SK-N-SH (cell line): ENCODE results near the gene HLA-DPA1. TPM values are rescaled to one million over a fixed set of nuclear protein-coding genes. Genes with fewer than 3 reads are reported as not detected.

Experiments
- CTCF ChIA-PET: fragments of 300-600, 350-600 bp; formaldehyde crosslinking; extraction: SDS; loops from one replicate; lab custom pipeline; 2021; lab: Yijun Ruan, JAX
- POLR2A ChIA-PET: fragments of 350-600 bp; sonication (Branson Sonifier 250); formaldehyde crosslinking; extraction: SDS; loops from one replicate; lab custom pipeline; 2020; ENCODE audit warnings: antibody characterized with exemption, inconsistent platforms; lab: Yijun Ruan, JAX
- DNase-seq: peaks from one replicate; pipeline ENCODE4 v3.0.0; 2012
- H2AFZ ChIP-seq: fragments of 200-600 bp; sonication (generic); 2 replicates; pipeline ENCODE4 v1.8.1; 2016; ENCODE audit warnings: antibody characterized with exemption, mild to moderate bottlenecking, low read depth
- H3F3A ChIP-seq: fragments of 200-600 bp; sonication (generic); replicated peaks from 2 replicates; pipeline ENCODE3; 2016; ENCODE audit warnings: antibody characterized with exemption, mild to moderate bottlenecking; ENCODE audit not compliant: insufficient read depth
- H3K27ac ChIP-seq, 2 experiments: fragments of 200-500 bp in 1 of 2; fragments of 200-600 bp in 1 of 2; sonication (Bioruptor generic) in 1 of 2; sonication (generic), shearing (Covaris generic) in 1 of 2; 2 replicates each; pipeline versions ENCODE4 v1.5.1 to v1.6.1; 2014 to 2016; ENCODE audit warnings: low read depth in 2 of 2, inconsistent platforms in 1 of 2, low read length in 1 of 2, mild to moderate bottlenecking in 1 of 2, mixed read lengths in 1 of 2
- H3K27me3 ChIP-seq: fragments of 200-600 bp; sonication (generic), shearing (Covaris generic); 2 replicates; pipeline ENCODE4 v1.6.1; 2016; ENCODE audit warnings: mixed run types; ENCODE audit not compliant: insufficient read depth
- H3K36me3 ChIP-seq, 2 experiments: fragments of 200-500 bp in 1 of 2; fragments of 200-600 bp in 1 of 2; sonication (Bioruptor generic) in 1 of 2; sonication (generic) in 1 of 2; replicated peaks in 1 of 2; 2 replicates each; pipeline versions ENCODE3 to v1.5.1; 2014 to 2016; ENCODE audit warnings: low read length in 1 of 2, mild to moderate bottlenecking in 1 of 2; ENCODE audit not compliant: insufficient read depth in 2 of 2, control insufficient read depth in 1 of 2
- H3K4me1 ChIP-seq, 2 experiments: fragments of 200-500 bp in 1 of 2; fragments of 200-600 bp in 1 of 2; sonication (Bioruptor generic) in 1 of 2; sonication (generic), shearing (Covaris generic) in 1 of 2; 2 replicates each; pipeline versions ENCODE4 v1.5.1 to v1.6.1; 2014 to 2016; ENCODE audit warnings: low read depth in 1 of 2, low read length in 1 of 2, mixed run types in 1 of 2; ENCODE audit not compliant: insufficient read depth in 2 of 2, control insufficient read depth in 1 of 2
- H3K4me2 ChIP-seq: fragments of 200-600 bp; sonication (generic), shearing (Covaris generic); 2 replicates; pipeline ENCODE4 v1.6.1; 2017; ENCODE audit warnings: mixed run types
- H3K4me3 ChIP-seq, 2 experiments: fragments of 200-500 bp in 1 of 2; fragments of 200-600 bp in 1 of 2; sonication (Bioruptor generic) in 1 of 2; sonication (generic), shearing (Covaris generic) in 1 of 2; 2 replicates each; pipeline versions ENCODE4 v1.5.1 to v1.8.1; 2014 to 2016; ENCODE audit warnings: low read depth in 2 of 2, inconsistent platforms in 1 of 2, low read length in 1 of 2, mild to moderate bottlenecking in 1 of 2, mixed read lengths in 1 of 2, moderate library complexity in 1 of 2
- H3K79me2 ChIP-seq: fragments of 200-600 bp; sonication (generic); 2 replicates; pipeline ENCODE4 v1.8.1; 2017; ENCODE audit warnings: mild to moderate bottlenecking; ENCODE audit not compliant: insufficient read depth
- H3K9ac ChIP-seq: fragments of 200-600 bp; sonication (generic); 2 replicates; pipeline ENCODE4 v1.6.1; 2017; ENCODE audit warnings: mixed run types
- H3K9me2 ChIP-seq: fragments of 200-600 bp; sonication (generic); 2 replicates; pipeline ENCODE4 v1.6.1; 2017; ENCODE audit warnings: mixed run types
- H3K9me3 ChIP-seq: fragments of 200-600 bp; sonication (generic); 2 replicates; pipeline ENCODE4 v1.6.1; 2017; ENCODE audit warnings: mixed run types, mild to moderate bottlenecking, moderate library complexity
- H4K20me1 ChIP-seq: fragments of 200-600 bp; sonication (generic); 2 replicates; pipeline ENCODE4 v1.6.1; 2017; ENCODE audit warnings: mild to moderate bottlenecking, mixed run types; ENCODE audit not compliant: insufficient read depth
- FOXM1 ChIP-seq: IDR thresholded peaks from 2 replicates; pipeline ENCODE4 v1.4.0; 2012; ENCODE audit warnings: low read depth, mild to moderate bottlenecking
- GABPA ChIP-seq: IDR thresholded peaks from 2 replicates; pipeline ENCODE4 v1.4.0; 2012; ENCODE audit warnings: low read depth, mild to moderate bottlenecking
- GATA2 ChIP-seq: sonication (generic); formaldehyde crosslinking; IDR thresholded peaks from 2 replicates; pipeline ENCODE4 v1.5.0; 2020; ENCODE audit warnings: mild to moderate bottlenecking, missing genetic modification reagents
- IRF3 ChIP-seq: fragments of 150-350 bp; IDR thresholded peaks from 2 replicates; pipeline ENCODE4 v1.6.1; 2016; ENCODE audit warnings: mild to moderate bottlenecking, low read depth, low read length
- POLR2AphosphoS5 ChIP-seq: IDR thresholded peaks from 2 replicates; pipeline ENCODE4 v1.6.1; 2012; ENCODE audit warnings: low read depth, low read length
- RAD21 ChIP-seq: IDR thresholded peaks from 2 replicates; pipeline ENCODE4 v1.6.1; 2012; ENCODE audit warnings: mild to moderate bottlenecking, low read length
- RCOR1 ChIP-seq: fragments of 150-350 bp; IDR thresholded peaks from 2 replicates; pipeline ENCODE4 v1.6.1; 2017; ENCODE audit warnings: antibody characterized with exemption, low read length
- REST ChIP-seq: IDR thresholded peaks from 2 replicates; pipeline ENCODE4 v1.6.1; 2012; ENCODE audit warnings: mild to moderate bottlenecking, low read depth, low read length, moderate library complexity
- TCF12 ChIP-seq: IDR thresholded peaks from 2 replicates; pipeline ENCODE4 v1.4.0; 2012
- USF1 ChIP-seq: IDR thresholded peaks from 2 replicates; pipeline ENCODE4 v1.4.0; 2012; ENCODE audit warnings: low read depth, borderline replicate concordance
- YY1 ChIP-seq: IDR thresholded peaks from 2 replicates; pipeline ENCODE4 v1.4.0; 2012; ENCODE audit warnings: low read depth, mild to moderate bottlenecking
- ZBTB33 ChIP-seq: IDR thresholded peaks from 2 replicates; pipeline ENCODE4 v1.4.0; 2012; ENCODE audit warnings: low read depth, borderline replicate concordance
- WGBS: methylation state at CpG from one replicate; pipeline ENCODE4 v1.1.6; 2017; ENCODE audit warnings: low lambda C conversion rate; 5-methylcytosine and 5-hydroxymethylcytosine counted together
- polyA plus RNA-seq, 3 experiments: library from polyadenylated mRNA; depleted of rRNA; stranded (reverse); fragments of >200 nt; gene quantifications; 2 replicates each; pipeline ENCODE4 v1.2.3, GENCODE V29; 2012
- TF ChIP-seq, protein P1 (sequence below): IDR thresholded peaks from 2 replicates; pipeline ENCODE4; 2012

HLA-DPA1 gene
- polyA plus RNA-seq, 1 of the 3 experiments (the other 2 are of a cell fraction): 1.9 TPM

DNA sequence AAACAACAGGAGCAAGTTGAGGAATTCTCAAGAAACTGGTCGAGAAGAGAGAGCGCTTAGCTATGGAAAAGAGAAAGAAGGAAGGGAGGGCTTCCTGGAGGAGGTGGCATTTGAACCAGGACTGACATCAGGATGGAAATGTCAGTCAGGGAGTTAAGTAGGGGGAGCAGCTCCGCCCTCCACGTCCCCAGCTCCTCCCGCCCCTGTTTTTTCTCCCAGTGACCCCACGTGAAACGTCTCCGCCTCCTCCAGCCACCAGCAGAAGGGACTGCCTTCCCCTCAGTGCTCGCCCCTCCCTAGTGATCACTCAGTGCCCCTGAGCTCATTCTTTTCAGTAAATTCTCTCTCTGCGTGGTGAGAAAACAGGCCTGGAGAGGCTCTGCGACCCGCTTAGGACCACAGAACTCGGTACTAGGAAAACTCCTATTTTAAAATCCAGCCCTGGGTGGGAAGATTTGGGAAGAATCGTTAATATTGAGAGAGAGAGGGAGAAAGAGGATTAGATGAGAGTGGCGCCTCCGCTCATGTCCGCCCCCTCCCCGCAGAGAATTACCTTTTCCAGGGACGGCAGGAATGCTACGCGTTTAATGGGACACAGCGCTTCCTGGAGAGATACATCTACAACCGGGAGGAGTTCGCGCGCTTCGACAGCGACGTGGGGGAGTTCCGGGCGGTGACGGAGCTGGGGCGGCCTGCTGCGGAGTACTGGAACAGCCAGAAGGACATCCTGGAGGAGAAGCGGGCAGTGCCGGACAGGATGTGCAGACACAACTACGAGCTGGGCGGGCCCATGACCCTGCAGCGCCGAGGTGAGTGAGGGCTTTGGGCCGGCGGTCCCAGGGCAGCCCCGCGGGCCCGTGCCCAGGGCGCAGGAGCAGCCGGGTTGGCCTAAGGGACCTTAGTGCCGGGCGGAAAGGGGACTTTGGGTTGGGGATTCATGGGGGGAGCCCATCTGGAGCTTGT, 7.0 kb upstream of the HLA-DPA1 start:
- Histone ChIP-seq H3K9ac (no peak overlapping the region), H3K27me3 (peaks cover 70% of the 10 kb centered on the region; the same call in 1 of the 2 replicates), H3K9me3 (no peaks in the 10 kb centered on the region), H3K36me3 (no peaks in the 10 kb centered on the region), H3K4me2 (peak overlapping the region; percentile 60), H2AFZ (peak overlapping the region; percentile 56; the same call in 1 of the 2 replicates), H3K4me3 (peak overlapping the region; percentile 27 to 49; a peak in 3 of 4 replicates), H3F3A (no peaks in the 10 kb centered on the region), H4K20me1 (no peaks in the 10 kb centered on the region), H3K4me1 (no peaks in the 10 kb centered on the region; a peak in 1 of 4 replicates), H3K9me2 (no peaks in the 10 kb centered on the region), H3K27ac (no peak overlapping the region), H3K79me2 (no peaks in the 10 kb centered on the region)
- 10% methylated on average over 32 of the region's 49 CpGs for WGBS
- CTCF ChIA-PET: interaction anchor here (0.7 to 2.3 kb wide), 6 partner anchors 37 to 381 kb away, joined by 3 to 7 read pairs (median 3); no protein-coding TSS in a partner anchor
- peak; percentile 52 for DNase-seq
- TF ChIP-seq IRF3 (no peak), USF1 (no peak)
- POLR2A ChIA-PET: no interaction called here

DNA sequence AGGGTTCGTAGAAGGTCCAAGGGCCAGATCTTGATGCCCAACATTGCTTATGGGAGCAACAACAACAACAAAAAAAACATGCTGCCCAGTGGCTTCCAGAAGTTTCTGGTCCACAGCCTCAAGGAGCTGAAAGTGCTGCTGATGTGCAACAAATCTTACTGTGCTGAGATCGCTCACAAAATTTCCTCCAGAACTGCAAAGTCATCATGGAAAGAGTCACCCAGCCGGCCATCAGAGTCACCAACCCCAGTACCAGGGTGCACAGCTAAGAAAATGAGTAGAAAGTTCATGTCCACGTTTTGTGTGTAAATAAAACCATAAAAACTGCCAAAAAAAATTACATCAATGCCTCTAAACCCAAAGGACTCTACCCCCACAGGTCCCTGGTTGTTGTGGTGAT, 6.1 kb upstream of the HLA-DPA1 start:
- H3K9me2 ChIP-seq: no peaks in the 10 kb centered on the region
- H3K9me3 ChIP-seq: no peaks in the 10 kb centered on the region
- H3K79me2 ChIP-seq: no peaks in the 10 kb centered on the region
- H3K4me3 ChIP-seq: no peak overlapping the region
- H3K36me3 ChIP-seq: no peaks in the 10 kb centered on the region
- no peaks in the 10 kb centered on the region for H3F3A ChIP-seq
- POLR2A ChIA-PET: no interaction called here
- CTCF ChIA-PET: interaction anchor here (1.0 to 2.3 kb wide), 3 partner anchors 38 to 82 kb away, joined by 3 to 7 read pairs (median 3); no protein-coding TSS in a partner anchor
- H4K20me1 ChIP-seq: no peaks in the 10 kb centered on the region
- H2AFZ ChIP-seq: no peak overlapping the region
- no peak for DNase-seq
- no peak overlapping the region for H3K4me2 ChIP-seq
- 6% methylated on average over 4 of the region's 4 CpGs for WGBS
- no peak overlapping the region for H3K9ac ChIP-seq
- H3K27me3 ChIP-seq: peaks cover 62% of the 10 kb centered on the region; the same call in 1 of the 2 replicates
- no peak overlapping the region for H3K27ac ChIP-seq
- no peak for TF ChIP-seq ZBTB33
- no peak for TF ChIP-seq RCOR1
- no peak for TF ChIP-seq RAD21
- no peak for TF ChIP-seq REST
- no peak for TF ChIP-seq FOXM1
- TF ChIP-seq POLR2AphosphoS5: no peak
- no peak for TF ChIP-seq GABPA
- no peak for TF ChIP-seq TCF12
- TF ChIP-seq, protein P1, sequence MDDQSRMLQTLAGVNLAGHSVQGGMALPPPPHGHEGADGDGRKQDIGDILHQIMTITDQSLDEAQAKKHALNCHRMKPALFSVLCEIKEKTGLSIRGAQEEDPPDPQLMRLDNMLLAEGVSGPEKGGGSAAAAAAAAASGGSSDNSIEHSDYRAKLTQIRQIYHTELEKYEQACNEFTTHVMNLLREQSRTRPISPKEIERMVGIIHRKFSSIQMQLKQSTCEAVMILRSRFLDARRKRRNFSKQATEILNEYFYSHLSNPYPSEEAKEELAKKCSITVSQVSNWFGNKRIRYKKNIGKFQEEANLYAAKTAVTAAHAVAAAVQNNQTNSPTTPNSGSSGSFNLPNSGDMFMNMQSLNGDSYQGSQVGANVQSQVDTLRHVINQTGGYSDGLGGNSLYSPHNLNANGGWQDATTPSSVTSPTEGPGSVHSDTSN: no peak
- TF ChIP-seq USF1: no peak
- TF ChIP-seq YY1: no peak
- no peak for TF ChIP-seq GATA2
- H3K4me1 ChIP-seq: no peaks in the 10 kb centered on the region; a peak in 1 of 4 replicates
